ENCODE measurements around the gene HCRTR1.
A peak's percentile ranks its signal among the peaks of the same experiment; 100 is the strongest.

Gene HCRTR1

DNA sequence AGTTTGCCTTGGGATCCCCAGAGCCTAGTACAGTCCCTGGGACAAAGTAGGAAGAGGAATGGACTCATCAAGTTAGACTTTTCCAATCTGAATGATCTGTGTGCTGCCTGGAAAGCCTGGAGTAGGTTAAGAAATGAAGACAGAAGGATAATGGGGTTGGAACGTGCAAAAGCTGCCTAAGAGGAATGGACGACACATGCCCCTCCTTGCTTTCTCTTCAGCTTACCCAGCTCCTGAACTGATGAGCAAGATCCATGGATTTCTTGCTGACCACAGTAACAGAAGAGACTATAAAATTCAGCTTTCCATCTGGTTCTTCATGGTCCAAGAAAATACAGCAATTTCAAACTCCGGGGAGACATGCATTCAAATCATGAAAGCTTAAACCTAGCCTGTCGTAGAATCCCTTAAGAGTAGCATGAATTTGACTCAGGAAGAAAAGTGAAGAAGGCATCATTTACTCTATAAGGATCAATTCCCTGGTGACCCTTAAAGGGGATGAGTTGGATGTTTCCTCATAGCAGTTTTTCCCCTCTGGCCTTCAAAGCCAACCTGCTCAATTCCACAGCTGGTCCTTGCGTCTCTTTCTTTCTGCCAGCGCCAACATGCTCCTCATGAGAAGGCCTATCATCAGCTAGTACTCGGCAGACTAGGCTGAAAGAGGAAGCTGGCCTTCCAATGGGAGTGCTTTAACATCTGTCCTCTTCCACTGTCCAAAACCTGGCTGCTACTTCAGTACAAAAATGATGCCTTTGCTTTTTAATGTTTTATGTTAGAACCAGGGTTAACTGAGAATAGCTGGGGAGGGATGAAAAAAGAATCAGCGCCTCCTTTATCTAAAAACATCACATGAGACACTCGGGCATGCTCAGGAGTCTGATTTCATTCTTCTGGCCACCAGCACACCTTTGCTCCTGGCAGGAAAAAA lies 32.9 kb downstream of the HCRTR1 start:
- DNase-seq: peak; percentile 15

DNA sequence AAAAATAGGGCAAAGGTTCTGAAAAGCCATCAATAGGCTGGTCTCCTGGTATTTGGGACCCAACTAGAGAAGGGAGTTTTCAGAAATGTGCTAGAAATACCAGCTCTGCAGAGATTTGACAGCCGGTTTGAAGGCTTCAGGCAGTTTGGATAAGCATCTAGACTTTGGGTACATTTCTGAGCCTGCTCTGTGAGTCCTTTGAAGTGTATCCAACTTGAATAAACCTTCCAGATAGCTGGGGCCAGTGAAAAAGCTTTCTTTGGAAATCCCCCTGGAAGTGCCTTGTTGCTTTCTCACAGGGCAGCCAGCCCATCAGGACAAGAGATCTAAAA lies 33.6 kb downstream of the HCRTR1 start:
- no peak for DNase-seq

DNA sequence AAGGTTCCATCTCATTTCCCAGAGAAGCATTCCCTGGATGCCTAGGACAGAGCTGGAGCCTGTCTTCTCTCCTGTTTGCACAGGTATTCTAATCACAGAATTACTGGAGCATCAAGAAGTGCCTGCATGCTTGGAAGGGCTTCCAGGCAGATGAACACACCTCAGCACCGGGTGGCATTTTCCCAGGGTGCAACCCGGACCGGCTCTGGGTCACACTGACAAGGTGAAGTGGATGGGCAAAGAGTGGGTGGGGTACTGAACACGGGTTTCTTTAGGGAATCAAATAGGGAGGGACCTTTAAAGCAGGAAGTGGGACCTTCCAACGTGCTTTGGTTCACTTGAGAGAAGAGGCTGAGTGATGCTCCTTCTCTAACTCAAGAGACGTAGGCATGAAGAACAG lies 34.3 kb downstream of the HCRTR1 start:
- no peak for DNase-seq

DNA sequence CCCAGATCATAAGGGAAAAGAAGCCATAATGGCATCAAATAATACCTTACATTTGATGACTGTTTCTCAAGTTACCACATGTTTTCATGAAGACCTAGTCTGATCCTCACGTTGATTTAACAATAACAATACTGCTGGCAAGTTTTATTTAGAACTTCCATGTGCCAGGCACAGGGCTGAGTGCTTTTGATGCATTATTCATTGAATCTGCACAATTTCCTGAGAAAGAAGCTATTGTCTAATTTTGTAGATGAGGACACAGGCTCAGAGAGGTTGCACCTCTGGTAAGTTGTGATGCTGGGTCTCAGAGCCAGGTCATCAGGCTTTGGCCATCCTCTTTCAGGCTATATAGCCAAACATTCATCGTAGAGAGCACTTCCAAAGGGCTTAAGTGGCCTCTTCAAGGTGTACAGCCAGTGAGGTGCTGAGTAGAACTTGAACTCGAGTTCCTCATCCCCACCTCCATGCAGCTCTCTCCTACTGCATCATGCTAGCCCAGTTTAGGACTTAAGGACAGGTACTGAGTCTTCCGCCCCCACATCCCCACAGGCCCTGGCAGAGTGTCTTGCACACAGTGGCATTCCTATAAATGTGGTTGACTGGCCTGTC lies 35.5 kb downstream of the HCRTR1 start:
- no peak for DNase-seq

DNA sequence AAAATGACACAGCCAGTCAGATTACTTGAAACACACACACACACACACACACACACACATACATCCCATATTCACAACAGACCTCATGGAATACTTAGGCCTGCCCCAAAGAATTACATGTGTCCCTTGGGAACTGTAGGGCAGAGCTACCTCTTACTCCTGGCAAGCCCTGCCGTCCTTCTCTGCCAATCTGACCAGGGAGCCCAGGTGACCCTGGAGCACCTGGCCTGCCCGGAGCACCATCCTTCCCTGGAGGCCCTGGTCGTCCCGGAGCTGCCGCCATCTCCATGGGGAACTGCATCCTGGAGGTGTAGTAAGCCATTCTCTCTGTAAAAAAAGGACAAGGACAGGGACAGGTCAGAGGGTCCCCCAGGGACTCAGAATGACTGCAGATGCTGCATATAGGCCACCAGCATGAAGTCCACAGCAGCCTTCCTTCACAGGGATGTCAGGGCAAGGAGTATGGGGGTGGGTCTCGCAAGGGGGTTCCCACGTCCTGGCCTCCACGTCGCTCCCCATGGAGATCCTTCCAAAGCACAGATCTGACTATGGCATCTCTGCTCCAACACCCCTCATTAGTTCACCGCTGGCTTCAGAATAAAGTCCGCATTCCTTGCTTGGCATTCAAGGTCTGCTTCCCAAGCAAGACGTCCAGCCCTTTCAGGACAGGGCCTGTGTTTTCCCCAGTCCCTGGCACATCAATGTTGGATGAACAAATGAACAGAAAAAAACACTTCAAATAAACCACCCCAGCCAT lies 36.4 kb downstream of the HCRTR1 start:
- DNase-seq: no peak

DNA sequence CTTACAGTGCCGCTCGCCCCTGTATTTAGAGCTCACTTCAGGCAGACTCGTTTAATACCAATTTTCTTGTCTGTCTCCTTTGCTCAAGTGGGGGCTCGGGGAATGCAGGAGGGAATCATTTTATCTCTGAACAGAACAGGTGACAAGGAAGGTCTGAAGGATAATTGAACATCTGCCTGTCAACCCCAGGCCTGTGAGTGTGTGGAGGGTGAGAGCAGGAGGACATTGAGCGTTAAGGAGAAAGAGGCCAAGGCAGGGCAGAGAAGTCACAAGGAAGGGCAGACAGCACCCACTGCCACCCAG lies 36.9 kb downstream of the HCRTR1 start:
- DNase-seq: no peak

DNA sequence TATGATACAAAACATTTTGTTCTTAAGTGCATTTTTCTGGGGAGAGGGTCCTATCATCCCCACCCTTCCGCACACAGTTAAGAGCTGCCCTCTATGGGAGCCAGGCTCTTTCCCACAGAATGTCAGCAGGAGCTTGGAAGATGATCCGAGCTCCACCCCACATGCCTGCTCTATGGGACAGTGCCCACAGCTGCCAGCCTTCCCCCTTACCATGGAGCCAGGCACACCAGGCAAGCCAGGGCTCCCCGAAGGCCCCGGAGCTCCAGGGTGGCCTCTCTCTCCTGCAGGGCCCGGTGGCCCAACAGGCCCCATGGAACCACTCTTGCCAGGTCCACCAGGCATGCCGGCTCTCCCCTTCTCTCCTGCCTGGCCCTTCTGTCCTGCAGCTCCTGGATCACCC lies 37.6 kb downstream of the HCRTR1 start:
- DNase-seq: no peak

DNA sequence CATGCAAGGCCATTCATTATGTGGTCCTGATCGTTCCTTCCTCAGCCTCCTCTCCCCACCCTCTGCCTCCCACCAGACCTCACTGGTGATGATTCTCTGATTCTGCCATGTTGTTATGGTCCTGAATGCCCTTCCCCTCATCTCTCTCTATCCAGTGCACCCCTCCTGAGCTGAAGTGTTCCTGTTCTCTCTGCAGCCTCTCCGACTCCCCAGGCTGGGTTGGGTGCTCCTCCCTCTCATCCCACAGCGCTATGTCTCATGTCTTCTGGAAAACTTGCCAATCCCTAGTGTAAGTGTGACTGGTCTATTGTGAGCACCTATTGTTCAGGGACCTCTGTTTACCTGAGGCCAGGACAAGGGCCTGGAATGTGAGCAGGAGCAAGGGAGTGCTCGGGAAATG lies 38.3 kb downstream of the HCRTR1 start:
- DNase-seq: no peak

DNA sequence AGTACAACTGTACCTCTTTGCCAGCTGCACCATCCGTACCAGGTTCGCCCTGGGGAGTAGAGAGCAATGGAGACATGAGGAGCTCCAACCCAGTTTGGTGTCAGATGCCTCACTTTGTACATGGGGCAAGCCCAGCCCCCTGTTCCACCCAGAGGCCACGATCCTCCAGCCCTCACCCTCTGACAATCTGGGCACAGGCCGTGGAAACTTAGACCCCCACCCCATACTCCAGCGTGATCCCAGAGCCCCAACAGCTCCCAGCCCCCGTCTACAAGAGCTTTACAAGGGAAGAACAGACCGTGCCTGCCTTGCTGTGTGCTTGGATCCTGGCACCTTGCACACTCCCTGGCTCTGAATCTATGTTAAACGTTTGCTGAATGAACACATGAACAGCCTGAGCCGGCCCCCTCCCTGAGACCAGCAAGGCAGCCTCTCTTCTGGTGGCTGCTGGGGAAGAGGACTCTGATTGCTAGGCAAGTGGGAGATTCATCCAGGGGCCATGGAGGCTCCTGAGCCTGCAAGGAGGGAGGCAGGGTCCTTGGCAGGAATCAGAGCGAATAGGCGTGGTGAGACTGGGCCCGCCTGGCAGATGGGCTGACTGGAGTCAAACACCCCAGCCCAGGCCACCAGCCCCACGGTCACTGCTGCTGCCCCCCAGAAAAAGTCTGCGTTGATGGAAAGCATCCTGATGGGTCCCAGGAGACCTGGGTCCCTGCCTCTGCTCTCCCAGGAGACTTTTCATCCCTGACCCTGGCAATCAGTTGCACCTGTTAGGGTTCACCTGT lies 39.7 kb downstream of the HCRTR1 start:
- DNase-seq: no peak

DNA sequence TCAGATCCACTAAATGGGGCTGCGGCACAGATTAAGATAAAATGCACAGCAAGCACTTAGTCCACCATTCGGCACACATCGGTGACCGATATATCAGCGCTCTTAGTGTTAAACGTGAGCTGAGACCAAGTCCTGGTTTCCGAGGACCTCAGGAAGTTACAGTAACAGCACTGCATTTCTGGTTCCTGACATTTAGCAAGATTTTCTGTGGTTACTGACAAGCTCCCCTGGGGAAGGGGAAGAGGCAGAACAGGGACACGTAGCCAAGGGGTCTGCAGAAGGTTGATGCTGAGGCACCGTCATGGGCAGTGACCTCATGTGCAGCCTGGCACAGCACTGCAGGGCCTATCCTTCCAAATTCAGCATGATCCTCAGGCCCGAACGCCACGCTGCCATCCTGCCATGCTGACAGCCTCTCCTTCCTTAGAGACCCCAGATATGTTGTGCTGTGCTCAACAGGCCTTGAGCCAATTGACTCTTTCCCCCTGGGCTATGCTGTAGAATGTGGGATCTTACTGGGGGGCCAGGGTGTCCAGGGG lies 40.6 kb downstream of the HCRTR1 start:
- no peak for DNase-seq

DNA sequence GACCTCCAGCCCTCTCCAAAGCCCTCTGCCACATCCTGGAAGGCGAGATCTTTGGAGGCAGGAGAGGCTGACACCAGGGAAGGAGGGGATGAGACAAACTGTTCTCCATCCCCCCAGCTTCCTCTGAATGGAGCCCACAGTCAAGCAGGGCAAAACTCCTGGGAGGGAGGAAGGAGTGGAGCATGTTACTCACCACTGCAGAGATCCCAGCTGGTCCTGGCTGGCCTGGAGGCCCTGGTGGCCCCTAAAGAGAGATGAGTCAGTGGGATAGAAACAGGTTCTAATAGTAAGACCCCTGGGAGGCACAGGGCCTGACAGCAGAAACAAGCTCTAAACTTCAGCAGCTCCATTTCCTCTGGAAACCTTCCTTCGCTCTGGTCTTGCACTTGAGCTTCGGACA lies 41.2 kb downstream of the HCRTR1 start:
- peak; percentile 30 for DNase-seq

DNA sequence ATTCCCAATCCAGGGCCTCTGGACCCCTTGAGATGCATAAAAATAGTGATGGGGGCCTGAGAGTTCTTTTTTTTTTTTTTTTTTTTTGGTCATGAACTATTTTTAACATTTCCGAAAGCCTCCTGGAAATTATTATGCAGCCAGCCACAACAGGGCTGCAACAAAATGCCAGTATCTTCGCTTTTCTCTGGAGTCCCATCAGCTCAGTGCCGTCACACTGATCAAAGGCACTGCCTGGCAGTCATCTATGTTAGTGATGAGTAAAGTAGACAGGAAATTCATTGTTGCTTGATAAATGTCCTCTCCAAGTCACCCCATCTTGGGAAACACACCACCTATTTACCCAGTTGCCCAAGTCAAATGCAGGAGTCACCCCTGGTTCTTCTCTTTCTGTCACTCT lies 42.4 kb downstream of the HCRTR1 start:
- no peak for DNase-seq

DNA sequence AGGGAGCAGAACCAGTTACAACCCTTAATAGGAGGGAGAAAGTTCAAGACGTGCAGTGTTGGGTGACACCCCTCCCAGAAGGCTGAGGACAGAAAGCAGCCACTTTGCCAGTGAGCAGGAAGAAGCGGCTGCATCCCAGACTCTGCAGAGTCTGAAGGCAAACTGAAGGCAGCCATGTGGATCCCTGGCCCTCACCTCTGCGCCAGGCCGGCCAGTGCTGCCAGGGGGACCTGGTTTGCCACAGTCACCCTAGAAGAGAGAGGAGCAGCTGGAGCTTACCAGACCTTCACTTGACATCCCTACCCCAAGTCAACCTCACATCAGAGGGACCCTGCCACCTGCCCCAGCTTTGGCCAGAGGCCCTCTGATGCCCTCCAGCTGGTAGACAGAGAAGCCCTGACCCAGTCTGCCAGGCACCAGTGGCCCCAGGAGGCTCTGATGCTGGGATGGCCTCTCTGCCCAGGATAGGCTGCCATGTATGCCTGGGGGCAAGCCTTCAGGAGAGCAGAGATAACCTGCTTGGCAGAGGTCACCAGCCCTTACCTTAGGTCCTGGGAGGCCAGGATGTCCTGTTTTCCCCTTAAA lies 43.5 kb downstream of the HCRTR1 start:
- DNase-seq: no peak

DNA sequence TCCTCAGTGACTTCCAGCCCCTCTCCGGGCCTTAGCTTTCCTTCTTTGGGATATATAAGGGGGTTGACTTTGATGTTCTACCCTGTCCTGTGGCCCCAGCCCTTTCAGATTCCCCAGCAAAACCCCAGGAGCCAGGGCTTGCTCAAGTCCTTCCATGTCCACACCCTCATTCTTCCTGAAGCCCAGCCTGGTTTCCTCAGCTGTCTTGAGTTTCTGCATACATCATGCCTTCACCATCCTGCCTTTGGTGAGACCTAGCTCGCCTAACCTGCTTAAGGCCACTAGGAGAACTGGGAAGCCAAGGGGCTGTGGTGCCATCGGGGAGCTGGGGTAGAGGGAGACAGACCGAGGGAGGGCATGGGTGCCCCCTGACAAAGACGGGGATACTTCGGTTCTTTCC lies 44.4 kb downstream of the HCRTR1 start:
- no peak for DNase-seq

DNA sequence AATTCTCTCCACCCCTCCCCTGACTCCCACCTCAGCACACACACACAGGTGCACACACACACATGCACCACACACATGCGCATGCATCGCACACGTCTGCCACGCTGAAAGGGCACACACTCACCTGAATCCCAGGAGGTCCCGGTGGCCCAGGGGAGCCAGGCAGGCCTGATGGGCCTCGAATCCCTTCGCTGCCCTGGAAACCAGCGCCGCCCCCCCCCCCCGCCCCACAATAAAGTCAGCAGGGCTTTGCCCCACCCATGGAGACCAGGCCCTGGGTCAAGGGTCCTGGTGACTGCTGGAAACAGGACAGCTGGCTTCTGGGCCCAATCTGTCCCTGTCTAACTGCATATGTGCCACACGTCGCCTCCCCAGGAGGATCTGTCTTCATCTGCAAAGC lies 45.0 kb downstream of the HCRTR1 start:
- no peak for DNase-seq

DNA sequence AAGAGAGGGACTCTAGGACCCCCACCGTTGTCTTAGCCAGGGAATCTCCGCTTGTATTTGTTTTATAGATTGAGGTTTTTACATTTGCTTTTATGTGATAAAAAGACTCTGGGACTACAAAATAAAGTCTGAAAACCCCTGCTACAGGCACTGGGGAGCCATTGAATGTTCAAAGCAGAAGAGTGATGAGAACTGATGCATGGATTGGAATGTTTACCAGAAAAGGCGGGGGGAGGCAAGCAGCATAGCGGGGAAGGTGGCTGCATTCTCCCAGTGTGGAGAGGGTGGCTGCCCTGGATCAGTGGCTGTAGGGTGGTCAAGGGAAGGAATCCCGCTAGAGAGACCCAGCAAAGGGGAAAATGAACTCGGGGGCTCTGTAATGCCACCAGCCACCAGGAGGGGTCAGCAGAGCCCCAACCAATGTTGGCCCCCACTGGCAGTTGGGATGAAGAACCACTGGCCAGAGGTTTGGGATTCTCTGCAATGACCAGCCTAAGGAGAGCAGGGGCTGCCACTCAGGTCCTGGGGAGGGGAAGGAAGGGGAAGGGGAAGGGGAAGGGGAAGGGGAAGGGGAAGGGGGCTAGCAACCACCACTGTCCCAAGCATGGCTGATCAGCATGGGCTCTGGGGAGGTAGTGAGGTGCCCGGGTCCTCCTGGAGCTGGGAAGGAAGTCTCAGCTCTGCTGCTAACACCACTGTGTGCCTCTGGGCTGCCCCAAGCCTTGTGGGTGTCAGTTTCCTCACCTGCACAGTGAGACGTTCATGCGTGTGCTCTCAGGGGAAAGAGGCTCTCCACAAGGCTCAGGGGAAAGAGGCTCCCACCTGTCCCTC lies 46.3 kb downstream of the HCRTR1 start:
- peak; percentile 39 for DNase-seq

DNA sequence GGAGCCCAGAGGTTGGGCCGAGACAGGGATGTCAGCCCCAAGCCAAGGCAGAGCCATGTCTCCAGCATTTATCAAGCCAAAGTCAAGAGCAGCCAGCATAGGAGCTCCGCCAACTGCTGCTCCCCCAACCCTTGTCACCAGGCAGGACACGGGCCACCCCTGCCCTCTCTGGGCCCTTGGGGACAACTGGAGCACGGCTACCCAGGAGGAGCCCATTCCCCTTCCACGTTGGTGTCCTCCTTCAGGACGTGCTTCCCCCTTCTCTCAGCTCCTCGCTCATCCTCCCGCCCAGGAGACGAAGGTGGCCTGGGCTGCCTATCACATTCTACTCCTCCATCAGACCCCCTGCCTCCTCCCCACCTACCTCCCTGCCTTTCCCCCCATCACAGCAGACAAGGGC lies 47.0 kb downstream of the HCRTR1 start:
- DNase-seq: no peak

DNA sequence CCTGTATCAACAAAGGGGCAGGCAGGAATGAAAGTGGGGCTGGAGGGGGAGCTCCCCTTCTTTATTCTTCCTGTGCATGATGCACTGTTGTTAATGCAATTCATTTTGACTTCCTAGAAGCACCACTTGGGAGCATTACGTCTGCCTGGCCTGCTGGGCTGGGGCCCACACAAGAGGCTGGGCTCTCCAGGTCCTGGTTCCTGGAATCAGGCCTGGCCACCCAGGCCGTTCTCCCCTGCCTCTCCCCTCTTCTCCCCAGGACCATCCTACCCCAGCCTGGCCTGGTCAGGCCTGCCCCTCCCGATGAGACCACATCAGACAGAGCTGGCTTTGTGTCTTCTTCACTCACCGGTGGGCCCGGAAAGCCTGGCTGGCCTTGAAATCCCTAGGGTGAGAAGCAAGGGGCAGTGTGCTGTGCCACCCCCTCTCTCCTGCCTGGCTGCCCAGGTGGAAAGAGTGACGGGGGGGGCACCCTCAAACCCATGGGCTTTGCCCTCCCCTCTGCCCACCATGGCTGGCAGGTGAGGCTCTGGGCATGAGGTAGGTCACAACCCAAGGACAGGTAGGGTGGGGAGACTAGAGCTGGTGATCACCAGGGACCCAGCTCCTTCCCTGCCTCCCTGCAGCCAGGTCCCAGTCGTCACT lies 47.9 kb downstream of the HCRTR1 start:
- no peak for DNase-seq

DNA sequence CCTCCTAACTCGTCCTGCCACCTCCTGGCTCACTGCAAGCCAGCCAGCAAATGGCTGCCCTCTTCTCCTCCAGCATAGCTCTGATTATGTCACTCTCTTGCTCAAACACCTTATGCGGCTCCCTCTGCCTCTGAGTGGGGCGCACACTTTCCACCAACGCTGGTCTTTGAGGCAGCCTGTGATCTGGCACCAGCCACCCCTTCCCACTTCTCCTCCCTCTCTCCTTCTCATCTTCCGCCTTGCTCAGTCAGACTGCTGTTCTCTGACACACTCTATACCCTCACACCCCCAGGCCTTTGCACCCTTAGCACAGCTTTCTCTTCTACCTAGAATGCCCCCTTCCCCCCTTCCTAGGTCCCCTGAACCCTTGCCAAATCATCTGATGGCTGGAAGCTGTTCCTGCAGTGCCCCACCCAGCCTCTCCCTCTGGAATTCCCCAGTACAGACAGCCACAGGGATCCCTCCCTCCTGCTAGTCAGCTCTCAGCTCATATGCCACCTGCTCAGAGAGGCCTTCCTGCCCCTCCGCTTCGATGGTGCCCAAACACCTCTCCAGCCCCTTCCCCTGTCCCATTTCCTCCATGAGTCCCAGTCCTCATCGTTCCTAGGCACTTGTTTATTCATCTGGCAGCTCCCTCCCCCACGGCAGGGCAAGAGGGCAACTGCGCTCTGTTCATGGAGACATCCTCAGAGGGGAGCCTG lies 48.9 kb downstream of the HCRTR1 start:
- peak; percentile 40 for DNase-seq

DNA sequence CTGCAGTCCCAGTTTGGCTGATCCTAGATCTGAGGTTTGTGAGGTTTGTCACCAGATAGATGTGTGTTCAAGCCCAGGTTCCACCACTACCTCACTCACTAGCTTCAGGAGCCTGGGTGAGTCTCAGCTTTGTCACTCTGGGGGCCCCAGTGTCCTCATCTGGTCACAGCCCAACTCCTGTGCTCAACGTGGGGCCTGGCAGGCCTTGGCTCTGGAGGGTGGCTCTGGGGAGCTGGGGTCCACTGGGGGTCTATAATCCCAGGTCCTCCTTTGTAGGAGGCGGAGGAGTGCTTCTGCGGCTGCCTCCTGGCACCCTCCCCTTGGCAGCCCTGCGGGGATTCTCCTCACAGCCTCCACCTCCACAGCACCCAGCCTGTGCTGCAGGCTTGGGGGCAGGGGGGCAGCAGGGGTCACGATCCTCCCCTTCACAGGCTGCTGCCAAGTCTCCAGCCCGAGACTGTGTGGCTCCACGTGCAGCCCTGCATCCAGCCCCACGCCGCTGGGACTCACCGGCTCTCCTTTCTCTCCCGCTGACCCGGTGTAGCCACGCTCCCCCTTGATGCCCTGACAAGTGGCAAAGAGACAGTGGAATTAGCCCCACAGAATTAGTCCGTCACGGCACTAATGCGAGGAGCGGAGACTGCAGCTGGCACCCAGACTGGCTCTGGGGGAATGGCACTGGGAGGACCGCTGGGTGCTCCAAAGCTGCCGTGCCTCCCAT lies 49.7 kb downstream of the HCRTR1 start:
- DNase-seq: no peak

Data from fibroblast of skin of abdomen (primary cell).